Measurements from ENCODE around the gene CCDC43. TPM values are rescaled to one million over a fixed set of nuclear protein-coding genes. Genes with fewer than 3 reads are reported as not detected.
"Not testable (repeated sequence)": the region's sequence is repeated elsewhere in the genome, so short reads cannot be mapped to it uniquely, and the experiment has no call there.

Gene CCDC43
- total RNA-seq, 1 experiment from 2014 or later: 50.4 TPM

GRCh38 chr17:44707755-44708400 lies 18.3 kb upstream of the CCDC43 start:
- ATAC-seq: no peak; the same call in 1 of the 2 replicates
- Histone ChIP-seq H2AFZ (ENCODE audit: low read length) (peak overlapping the region; percentile 81), H3K27me3 (ENCODE audit: low read length) (no peaks in the 10 kb centered on the region), H3K79me2 (ENCODE audit: low read length) (peaks cover 29% of the 10 kb centered on the region), H3K36me3 (ENCODE audit: low read depth, low read length) (no peaks in the 10 kb centered on the region), H3K4me1 (ENCODE audit: insufficient read depth, low read length) (peaks cover 14% of the 10 kb centered on the region), H3K9me3 (ENCODE audit: low read length) (no peaks in the 10 kb centered on the region), H3K9me2 (replicated peaks; ENCODE audit: low read length) (no peaks in the 10 kb centered on the region), H3K9ac (ENCODE audit: low read length) (peak overlapping the region; percentile 90), H3F3A (ENCODE audit: low read length, unreplicated experiment) (no peaks in the 10 kb centered on the region), H3K4me2 (ENCODE audit: low read length) (peak overlapping the region; percentile 79), H4K20me1 (ENCODE audit: low read length) (no peaks in the 10 kb centered on the region), H3K4me3 (ENCODE audit: low read length) (peak overlapping the region; percentile 82), H3K27ac (ENCODE audit: low read length) (peak overlapping the region; percentile 68)
- POLR2A ChIA-PET (ENCODE audit: unreplicated experiment): interaction anchor here (0.5 to 0.7 kb wide), 2 partner anchors 17 to 440 kb away, joined by 3 to 11 read pairs; partner anchors contain the start of gene HEXIM1
- intact Hi-C loops (cut with micrococcal nuclease): loop anchor here (1.0 kb wide), 1 partner anchor 19 kb away; the partner anchor contains the start of gene CCDC43
- no peak for TF ChIP-seq EZH2 (IDR thresholded peaks at IDR 0.05; ENCODE audit: low read length, unreplicated experiment)
- no peak for TF ChIP-seq CTCF (conservative IDR thresholded peaks at IDR 0.05; ENCODE audit: low read depth, low read length)
- TF ChIP-seq EZH2phosphoT487 (IDR thresholded peaks at IDR 0.05; ENCODE audit: borderline replicate concordance, low read length): no peak
- CTCF ChIA-PET: no interaction called here
- peak; percentile 8 for DNase-seq
- BruUV-seq (replicated peaks): TSS peak; percentile 99

GRCh38 chr17:44700288-44700687 lies 10.7 kb upstream of the CCDC43 start:
- BruUV-seq (replicated peaks); H3K27ac ChIP-seq (ENCODE audit: low read length); ATAC-seq; H3F3A ChIP-seq (ENCODE audit: low read length, unreplicated experiment); H3K9me3 ChIP-seq (ENCODE audit: low read length); H3K4me1 ChIP-seq (ENCODE audit: insufficient read depth, low read length); H3K9ac ChIP-seq (ENCODE audit: low read length); H3K4me2 ChIP-seq (ENCODE audit: low read length); H3K9me2 ChIP-seq (replicated peaks; ENCODE audit: low read length); H3K36me3 ChIP-seq (ENCODE audit: low read depth, low read length); H2AFZ ChIP-seq (ENCODE audit: low read length); H3K27me3 ChIP-seq (ENCODE audit: low read length); H3K4me3 ChIP-seq (ENCODE audit: low read length); H4K20me1 ChIP-seq (ENCODE audit: low read length); CTCF ChIA-PET; POLR2A ChIA-PET (ENCODE audit: unreplicated experiment); intact Hi-C loops (cut with micrococcal nuclease); DNase-seq; H3K79me2 ChIP-seq (ENCODE audit: low read length): not testable (repeated sequence)

GRCh38 chr17:44693609-44694008 lies 4.0 kb upstream of the CCDC43 start:
- Histone ChIP-seq H3K27me3 (ENCODE audit: low read length) (no peaks in the 10 kb centered on the region), H3K9ac (ENCODE audit: low read length) (no peak overlapping the region), H3K4me3 (ENCODE audit: low read length) (no peak overlapping the region), H3F3A (ENCODE audit: low read length, unreplicated experiment) (no peaks in the 10 kb centered on the region), H3K36me3 (ENCODE audit: low read depth, low read length) (no peaks in the 10 kb centered on the region), H3K79me2 (ENCODE audit: low read length) (peaks cover 11% of the 10 kb centered on the region), H4K20me1 (ENCODE audit: low read length) (no peaks in the 10 kb centered on the region), H2AFZ (ENCODE audit: low read length) (no peak overlapping the region), H3K9me2 (replicated peaks; ENCODE audit: low read length) (no peaks in the 10 kb centered on the region), H3K4me1 (ENCODE audit: insufficient read depth, low read length) (peaks cover 4% of the 10 kb centered on the region), H3K4me2 (ENCODE audit: low read length) (no peak overlapping the region), H3K27ac (ENCODE audit: low read length) (no peak overlapping the region), H3K9me3 (ENCODE audit: low read length) (no peaks in the 10 kb centered on the region)
- intact Hi-C loops (cut with micrococcal nuclease): no loop called here
- no TSS peak for BruUV-seq (replicated peaks)
- ATAC-seq: no peak
- DNase-seq: no peak
- ChIA-PET POLR2A (ENCODE audit: unreplicated experiment) (no interaction called here), CTCF (no interaction called here)
- TF ChIP-seq CTCF (conservative IDR thresholded peaks at IDR 0.05; ENCODE audit: low read depth, low read length): no peak
- TF ChIP-seq EZH2 (IDR thresholded peaks at IDR 0.05; ENCODE audit: low read length, unreplicated experiment): no peak
- no peak for TF ChIP-seq EZH2phosphoT487 (IDR thresholded peaks at IDR 0.05; ENCODE audit: borderline replicate concordance, low read length)

Measured in PC-3 (cell line).